K562 (cell line): ENCODE results near the gene OTUB2.

Source experiments
- CTCF ChIP-seq, 3 experiments: IDR thresholded peaks in 2 of 3; conservative IDR thresholded peaks in 1 of 3; 2 replicates each; pipeline ENCODE4 v1.5.1; 2011 to 2012; ENCODE audit warnings: low read length in 3 of 3, mild to moderate bottlenecking in 3 of 3, control low read depth in 2 of 3, improper control_type of control experiment in 1 of 3, inconsistent platforms in 1 of 3, low read depth in 1 of 3, mixed read lengths in 1 of 3, moderate library complexity in 1 of 3; ENCODE audit not compliant: insufficient read depth in 2 of 3
- KLF16 ChIP-seq: IDR thresholded peaks from 2 replicates; pipeline ENCODE4 v1.6.1; 2016; ENCODE audit warnings: antibody characterized with exemption
- NFE2L1 ChIP-seq: fragments of 450-650 bp; IDR thresholded peaks from 2 replicates; pipeline ENCODE4 v1.6.1; 2016; ENCODE audit warnings: missing genetic modification characterization, low read depth, mild to moderate bottlenecking, missing compliant biosample characterization, moderate library complexity, borderline replicate concordance
- ZBTB2 ChIP-seq: fragments of 450-650 bp; IDR thresholded peaks from 2 replicates; pipeline ENCODE4 v1.6.1; 2016; ENCODE audit warnings: antibody characterized with exemption
- ZBTB7A ChIP-seq: IDR thresholded peaks from 2 replicates; pipeline ENCODE4 v1.6.1; 2011; ENCODE audit warnings: low read depth, mild to moderate bottlenecking, low read length, moderate library complexity, borderline replicate concordance; ENCODE audit not compliant: control insufficient read depth
- ZNF124 ChIP-seq: sonication (generic); formaldehyde crosslinking; IDR thresholded peaks from 2 replicates; pipeline ENCODE4 v1.8.1; 2022; ENCODE audit warnings: missing genetic modification reagents
- TF ChIP-seq, protein P1 (sequence below): sonication (generic); formaldehyde crosslinking; IDR thresholded peaks from 2 replicates; pipeline ENCODE4 v1.8.1; 2022; ENCODE audit warnings: missing genetic modification reagents
- TF ChIP-seq, protein P2 (sequence below): sonication (generic); formaldehyde crosslinking; IDR thresholded peaks from 2 replicates; pipeline ENCODE4 v1.8.1; 2023; ENCODE audit warnings: mild to moderate bottlenecking, missing genetic modification reagents

- TF ChIP-seq, protein P1, sequence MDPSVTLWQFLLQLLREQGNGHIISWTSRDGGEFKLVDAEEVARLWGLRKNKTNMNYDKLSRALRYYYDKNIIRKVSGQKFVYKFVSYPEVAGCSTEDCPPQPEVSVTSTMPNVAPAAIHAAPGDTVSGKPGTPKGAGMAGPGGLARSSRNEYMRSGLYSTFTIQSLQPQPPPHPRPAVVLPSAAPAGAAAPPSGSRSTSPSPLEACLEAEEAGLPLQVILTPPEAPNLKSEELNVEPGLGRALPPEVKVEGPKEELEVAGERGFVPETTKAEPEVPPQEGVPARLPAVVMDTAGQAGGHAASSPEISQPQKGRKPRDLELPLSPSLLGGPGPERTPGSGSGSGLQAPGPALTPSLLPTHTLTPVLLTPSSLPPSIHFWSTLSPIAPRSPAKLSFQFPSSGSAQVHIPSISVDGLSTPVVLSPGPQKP (CRISPR knock-in tag): no peak
- no peak for TF ChIP-seq ZBTB7A
- TF ChIP-seq CTCF (IDR thresholded peaks at IDR 0.05 in 2 of 3, conservative IDR thresholded peaks at IDR 0.05 in 1 of 3; ENCODE audit: insufficient read depth in 2 of 3, low read depth in 1 of 3, low read length in 3 of 3): no peak
- TF ChIP-seq KLF16: no peak
- TF ChIP-seq ZBTB2: no peak
- no peak for TF ChIP-seq NFE2L1 (tag)
- TF ChIP-seq ZNF124: no peak
- TF ChIP-seq, protein P2, sequence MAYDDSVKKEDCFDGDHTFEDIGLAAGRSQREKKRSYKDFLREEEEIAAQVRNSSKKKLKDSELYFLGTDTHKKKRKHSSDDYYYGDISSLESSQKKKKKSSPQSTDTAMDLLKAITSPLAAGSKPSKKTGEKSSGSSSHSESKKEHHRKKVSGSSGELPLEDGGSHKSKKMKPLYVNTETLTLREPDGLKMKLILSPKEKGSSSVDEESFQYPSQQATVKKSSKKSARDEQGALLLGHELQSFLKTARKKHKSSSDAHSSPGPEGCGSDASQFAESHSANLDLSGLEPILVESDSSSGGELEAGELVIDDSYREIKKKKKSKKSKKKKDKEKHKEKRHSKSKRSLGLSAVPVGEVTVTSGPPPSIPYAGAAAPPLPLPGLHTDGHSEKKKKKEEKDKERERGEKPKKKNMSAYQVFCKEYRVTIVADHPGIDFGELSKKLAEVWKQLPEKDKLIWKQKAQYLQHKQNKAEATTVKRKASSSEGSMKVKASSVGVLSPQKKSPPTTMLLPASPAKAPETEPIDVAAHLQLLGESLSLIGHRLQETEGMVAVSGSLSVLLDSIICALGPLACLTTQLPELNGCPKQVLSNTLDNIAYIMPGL (CRISPR knock-in tag): no peak
Observed at GRCh38 chr14:94043111-94043755, 17.1 kb downstream of the OTUB2 start.
